OCI-M1 (cell line): ENCODE results near the gene POLK.
"Not testable (repeated sequence)": the region's sequence is repeated elsewhere in the genome, so short reads cannot be mapped to it uniquely, and the experiment has no call there.

Source experiments
- DNase-seq: peaks from one replicate; lab custom pipeline; 2025; lab: John Stamatoyannopoulos, UW

The POLK gene

DNA sequence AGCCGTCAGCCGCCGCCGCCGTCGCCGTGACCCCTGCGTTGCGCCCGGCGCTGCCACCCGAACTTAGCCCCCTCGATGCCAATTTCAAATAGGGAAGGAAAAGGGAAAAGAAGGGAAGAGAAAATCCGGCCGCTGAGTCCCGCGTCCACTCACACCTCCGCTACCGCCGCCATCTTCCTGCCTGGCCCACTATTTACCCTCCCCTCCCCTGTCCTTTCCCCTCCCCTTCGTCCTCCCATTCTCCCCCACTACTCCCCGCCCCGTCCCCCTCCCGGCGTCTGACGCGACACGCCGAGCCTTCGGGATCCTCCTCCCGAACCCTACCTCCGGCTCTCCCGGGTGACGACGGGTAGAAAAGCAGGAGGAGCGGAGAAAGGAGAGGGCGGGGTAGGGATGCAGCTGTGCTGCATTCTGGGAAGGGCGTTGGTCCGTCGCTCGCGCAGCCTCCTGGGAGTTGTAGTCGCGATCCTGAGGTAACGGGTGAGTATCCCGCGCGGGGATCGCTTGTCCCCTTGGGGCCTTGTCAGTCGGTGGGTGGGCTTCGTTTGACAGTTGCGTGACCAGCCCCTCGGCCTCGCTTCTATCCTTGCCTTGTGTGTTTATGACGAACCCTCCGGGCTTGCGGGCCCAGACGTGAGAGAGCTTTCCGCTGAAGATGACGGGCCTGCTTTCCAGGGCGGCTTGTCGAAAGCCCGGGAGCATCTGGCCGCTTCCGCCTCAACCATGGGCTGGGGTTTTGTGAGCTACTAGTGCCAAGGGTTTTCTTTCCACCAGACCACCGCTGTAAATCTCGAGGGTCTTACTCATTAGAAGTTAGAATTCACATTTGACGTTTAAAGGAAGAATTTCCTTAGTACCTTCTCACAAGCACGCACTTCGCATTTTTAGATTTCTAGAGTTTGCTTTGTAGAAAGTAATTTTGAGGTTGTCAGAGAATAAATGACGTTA lies at the start of gene POLK, which contains the start of gene CERT1:
Gene POLK, plus strand, starts transcription at position 457 of the 948 bp plus-strand sequence.
Gene CERT1, minus strand, starts transcription at position 195 of the 948 bp plus-strand sequence. CDS start 422 bp downstream, outside the sequence.
- peak; percentile 98 for DNase-seq

DNA sequence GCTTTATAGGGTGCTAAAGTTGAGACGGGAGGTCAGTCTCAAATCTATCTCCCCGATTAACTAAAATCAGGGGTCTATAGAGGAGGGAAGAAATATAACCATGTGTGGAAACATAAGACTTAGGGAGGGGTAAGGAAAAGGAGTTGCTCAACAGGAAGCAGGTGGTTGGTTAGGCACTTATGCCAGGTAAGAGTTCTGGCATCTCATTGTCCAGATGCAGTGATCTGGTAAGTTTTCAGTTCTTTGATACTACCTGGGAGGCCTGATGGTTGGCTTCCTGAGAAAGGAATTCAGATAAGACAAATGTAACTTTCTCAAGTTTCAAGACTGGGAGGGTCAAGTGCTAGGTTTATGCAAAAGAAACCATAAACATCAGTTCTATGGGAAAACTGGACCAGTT lies 48.0 kb upstream of the POLK start:
- no peak for DNase-seq

DNA sequence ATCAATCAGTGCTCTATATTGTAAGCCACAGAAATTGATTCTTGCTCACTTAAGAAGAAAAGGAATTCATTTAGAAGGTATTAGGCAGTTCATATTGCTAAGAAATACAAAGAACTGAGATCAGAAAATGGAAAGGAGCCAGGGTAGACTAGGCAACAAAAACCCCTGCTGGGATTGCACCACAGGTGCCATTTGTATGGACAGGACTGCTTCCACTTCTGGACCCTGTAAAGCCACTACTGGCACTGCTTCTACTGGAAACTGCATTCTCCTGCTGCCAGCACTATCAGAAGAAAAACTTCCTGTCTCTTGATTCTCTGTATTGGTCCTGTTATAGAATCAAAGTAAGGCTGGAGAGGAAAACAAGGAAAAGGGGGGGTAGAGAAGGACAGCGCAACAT lies 46.2 kb upstream of the POLK start:
- DNase-seq = no peak

GRCh38 chr5:75466006-75466716 lies 45.5 kb upstream of the POLK start:
- peak; percentile 10 for DNase-seq

- no peak for DNase-seq
Measured at GRCh38 chr5:75468593-75468992, 43.1 kb upstream of the POLK start.

DNA sequence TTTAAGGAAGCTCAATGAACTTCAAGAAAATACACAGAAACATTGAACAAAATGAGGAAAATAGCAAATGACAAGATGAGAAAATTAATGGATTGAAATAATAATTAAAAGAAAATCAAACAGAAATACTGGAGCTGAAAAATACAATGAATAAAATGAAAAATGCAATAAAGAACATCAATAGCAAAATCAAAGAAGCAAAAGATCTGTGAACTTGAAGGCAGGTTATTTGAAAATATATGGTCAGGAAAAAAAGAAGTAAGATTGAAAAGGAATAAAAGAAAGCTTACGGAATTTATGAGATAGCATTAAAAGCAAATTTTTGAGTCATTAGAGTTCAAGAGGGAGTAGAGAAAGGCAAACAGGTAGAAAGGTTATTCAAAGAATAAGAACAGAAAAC lies 42.7 kb upstream of the POLK start:
- no peak for DNase-seq

DNA sequence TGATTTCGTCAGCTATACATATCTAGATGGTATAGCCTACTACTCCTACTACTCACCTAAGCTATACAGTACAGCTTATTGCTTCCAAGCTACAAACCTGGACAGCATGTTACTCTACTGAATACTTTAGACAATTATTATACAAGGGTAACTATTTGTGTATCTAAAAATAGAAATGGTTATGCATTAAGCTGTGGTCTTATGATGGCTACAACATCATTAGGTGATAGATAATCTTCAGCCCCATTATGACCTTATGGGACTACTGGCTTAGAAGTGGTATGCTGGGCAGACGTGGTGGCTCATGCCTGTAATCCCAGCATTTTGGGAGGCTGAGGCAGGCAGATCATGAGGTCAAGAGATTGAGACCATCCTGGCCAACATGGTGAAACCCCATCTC lies 40.5 kb upstream of the POLK start:
- DNase-seq = no peak

GRCh38 chr5:75472973-75473372 lies 38.7 kb upstream of the POLK start:
- no peak for DNase-seq

DNA sequence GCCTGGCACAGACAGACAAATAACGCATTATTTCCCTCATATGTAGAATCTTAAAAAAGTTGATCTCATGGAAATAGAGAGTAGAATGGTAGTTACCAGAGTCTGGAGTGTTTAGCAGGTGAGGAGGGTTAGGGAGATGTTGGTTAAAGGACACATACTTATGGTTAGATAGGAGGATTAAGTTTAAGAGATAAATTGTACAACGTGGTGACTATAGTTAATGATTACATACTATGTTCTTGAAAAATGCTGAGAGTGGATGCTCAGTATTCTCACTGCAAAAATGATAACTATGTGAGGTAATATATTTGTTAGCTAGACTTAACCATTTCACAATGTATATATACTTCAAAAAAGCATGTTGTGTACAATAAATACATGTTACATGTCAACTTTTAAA lies 38.2 kb upstream of the POLK start:
- no peak for DNase-seq

GRCh38 chr5:75475364-75475763 lies 36.3 kb upstream of the POLK start:
- DNase-seq = no peak

GRCh38 chr5:75481024-75481423 lies 30.7 kb upstream of the POLK start:
- DNase-seq = no peak

- no peak for DNase-seq
Measured at GRCh38 chr5:75482482-75482881, 29.2 kb upstream of the POLK start.

DNA sequence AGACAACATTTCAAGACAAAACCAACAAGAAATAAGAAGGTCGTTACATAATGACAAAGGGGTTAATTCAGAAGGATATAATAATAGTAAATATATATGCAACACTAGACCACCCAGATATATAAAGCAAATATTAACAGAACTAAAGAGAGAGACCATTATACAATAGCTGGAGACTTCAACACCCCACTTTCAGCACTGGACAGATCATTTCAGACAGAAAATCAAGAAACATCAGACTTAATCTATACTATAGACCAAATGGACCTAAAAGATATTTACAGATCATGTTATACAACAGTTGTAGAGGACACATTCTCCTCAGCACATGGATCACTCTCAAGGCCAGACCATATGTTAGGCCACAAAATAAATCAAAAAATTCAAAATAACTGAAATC lies 27.1 kb upstream of the POLK start:
- DNase-seq = no peak

DNA sequence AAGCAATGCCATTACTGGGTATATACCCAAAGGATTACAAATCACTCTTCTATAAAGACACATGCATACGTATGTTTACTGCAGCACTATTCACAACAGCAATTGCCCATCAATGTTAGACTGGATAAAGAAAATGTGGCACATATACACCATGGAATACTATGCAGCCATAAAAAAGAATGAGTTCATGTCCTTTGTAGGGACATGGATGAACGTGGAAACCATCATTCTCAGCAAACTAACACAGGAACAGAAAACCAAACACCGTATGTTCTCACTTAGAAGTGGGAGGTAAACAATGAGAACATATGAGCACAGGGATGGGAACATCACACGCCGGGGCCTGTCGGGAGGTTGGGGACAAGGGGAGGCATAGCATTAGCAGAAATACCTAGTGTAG lies 21.8 kb upstream of the POLK start:
- DNase-seq = not testable (repeated sequence)

DNA sequence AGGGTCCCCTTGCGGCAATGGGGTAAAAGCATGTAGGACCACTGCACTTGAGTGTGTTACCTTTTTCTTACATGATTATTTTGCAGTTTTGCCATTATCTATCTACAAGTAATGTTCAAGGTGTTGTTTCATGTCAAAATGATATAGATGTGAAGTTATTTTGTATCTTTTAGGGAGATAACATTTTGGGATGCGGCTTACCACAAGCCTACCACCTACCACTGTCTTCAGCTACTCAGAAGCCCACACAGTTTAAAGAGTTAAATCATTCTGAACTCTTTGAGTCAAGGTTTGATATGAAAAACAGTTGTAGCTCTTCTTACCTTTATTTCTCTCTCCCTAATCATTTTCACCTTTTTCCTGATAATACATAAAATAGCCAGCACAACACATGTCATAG lies 20.1 kb upstream of the POLK start:
- no peak for DNase-seq

DNA sequence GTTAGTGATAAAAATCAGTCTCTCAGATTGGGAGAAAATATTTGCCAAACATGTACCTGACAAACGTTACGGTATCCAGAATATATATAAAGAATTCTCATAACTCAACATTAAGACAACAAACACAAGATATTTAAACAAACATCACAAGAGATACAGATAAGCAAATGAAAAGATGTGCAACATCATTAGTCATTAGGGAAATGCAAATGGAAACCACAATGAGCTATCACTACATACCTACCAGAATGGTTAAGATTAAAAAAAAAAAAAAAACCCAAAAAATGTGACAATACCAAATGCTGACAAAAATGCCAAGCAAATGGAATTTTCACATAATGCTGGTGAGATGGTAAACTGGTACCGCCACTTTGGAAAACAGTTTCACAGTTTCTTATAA lies 15.7 kb upstream of the POLK start:
- DNase-seq = no peak

DNA sequence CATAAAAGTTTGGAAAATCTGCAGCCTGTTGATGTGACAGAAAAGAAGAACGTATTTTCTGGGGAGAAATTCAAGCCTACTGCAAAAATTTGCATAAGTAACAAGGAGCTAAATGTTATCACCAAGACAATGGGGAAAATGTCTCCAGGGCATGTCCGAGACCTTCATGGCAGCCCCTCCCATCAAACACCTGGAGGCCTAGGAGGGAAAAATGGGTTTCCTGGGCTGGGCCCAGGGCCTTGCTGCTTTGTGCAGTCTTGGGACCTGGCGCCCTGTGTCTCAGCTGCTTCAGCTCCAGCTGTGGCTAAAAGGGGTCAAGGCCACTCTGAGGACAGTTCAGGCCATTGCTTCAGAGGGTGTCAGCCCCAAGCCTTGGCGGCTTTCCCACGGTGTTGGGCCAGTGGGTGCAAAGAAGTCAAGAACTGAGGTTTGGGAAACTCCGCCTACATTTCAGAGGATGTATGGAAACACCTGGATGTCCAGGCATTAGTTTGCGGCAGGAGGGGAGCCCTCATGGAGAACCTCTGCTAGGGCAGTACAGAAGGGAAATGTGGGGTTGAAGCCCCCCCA lies 13.4 kb upstream of the POLK start:
- no peak for DNase-seq

DNA sequence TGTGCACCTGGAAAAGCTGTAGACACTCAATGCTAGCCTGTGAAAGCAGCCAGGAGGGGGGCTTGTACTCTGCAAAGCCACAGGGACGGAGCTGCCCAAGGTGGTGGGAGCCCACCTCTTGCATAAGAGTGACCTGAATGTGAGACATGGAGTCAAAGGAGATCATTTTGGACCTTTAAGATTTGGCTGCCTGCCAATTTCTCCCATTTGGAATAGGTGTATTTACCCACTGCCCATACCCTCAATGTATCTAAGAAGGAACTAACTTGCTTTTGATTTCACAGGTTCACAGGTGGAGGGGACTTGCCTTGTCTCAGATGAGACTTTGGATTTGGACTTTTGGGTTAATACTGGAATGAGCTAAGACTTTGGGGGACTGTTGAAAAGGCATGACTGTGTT lies 12.8 kb upstream of the POLK start:
- not testable (repeated sequence) for DNase-seq

GRCh38 chr5:75505112-75505511 lies 6.6 kb upstream of the POLK start:
- DNase-seq = not testable (repeated sequence)

- no peak for DNase-seq
Measured at GRCh38 chr5:75507841-75508240, 3.9 kb upstream of the POLK start.

GRCh38 chr5:75509546-75509945 lies 2.1 kb upstream of the POLK start:
- peak; percentile 58 for DNase-seq

GRCh38 chr5:75509956-75510355 lies 1.7 kb upstream of the POLK start:
- DNase-seq = peak; percentile 62

DNA sequence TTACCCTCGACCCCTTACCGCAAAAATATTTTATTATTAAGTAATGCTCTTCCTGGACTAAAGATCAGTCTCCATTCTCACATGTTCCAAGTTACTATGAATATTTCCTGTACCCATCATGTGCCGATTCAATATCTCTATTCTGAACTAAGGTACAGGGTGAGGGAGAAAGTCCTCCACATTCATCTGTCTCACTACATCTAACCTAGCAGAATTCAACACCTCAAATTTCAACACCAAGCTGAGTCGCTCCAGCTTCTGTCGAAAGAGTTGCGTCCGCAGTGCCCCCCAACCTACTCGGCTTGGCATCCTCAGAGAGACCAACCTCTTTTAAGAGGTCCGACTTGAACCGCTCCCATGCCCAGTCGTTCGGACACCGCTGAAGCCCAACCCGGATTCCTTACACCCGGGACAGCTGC lies 1.3 kb upstream of the POLK start:
- DNase-seq = no peak
